SK-N-SH (cell line): ENCODE data around the gene EEIG1. TPM values are rescaled to one million over a fixed set of nuclear protein-coding genes. Genes with fewer than 3 reads are reported as not detected.

Experiments
- CTCF ChIA-PET: fragments of 300-600, 350-600 bp; formaldehyde crosslinking; extraction: SDS; loops from one replicate; lab custom pipeline; 2021; lab: Yijun Ruan, JAX
- POLR2A ChIA-PET: fragments of 350-600 bp; sonication (Branson Sonifier 250); formaldehyde crosslinking; extraction: SDS; loops from one replicate; lab custom pipeline; 2020; ENCODE audit warnings: antibody characterized with exemption, inconsistent platforms; lab: Yijun Ruan, JAX
- DNase-seq: peaks from one replicate; pipeline ENCODE4 v3.0.0; 2012
- H2AFZ ChIP-seq: fragments of 200-600 bp; sonication (generic); 2 replicates; pipeline ENCODE4 v1.8.1; 2016; ENCODE audit warnings: antibody characterized with exemption, mild to moderate bottlenecking, low read depth
- H3F3A ChIP-seq: fragments of 200-600 bp; sonication (generic); replicated peaks from 2 replicates; pipeline ENCODE3; 2016; ENCODE audit warnings: antibody characterized with exemption, mild to moderate bottlenecking; ENCODE audit not compliant: insufficient read depth
- H3K27ac ChIP-seq, 2 experiments: fragments of 200-500 bp in 1 of 2; fragments of 200-600 bp in 1 of 2; sonication (Bioruptor generic) in 1 of 2; sonication (generic), shearing (Covaris generic) in 1 of 2; 2 replicates each; pipeline versions ENCODE4 v1.5.1 to v1.6.1; 2014 to 2016; ENCODE audit warnings: low read depth in 2 of 2, inconsistent platforms in 1 of 2, low read length in 1 of 2, mild to moderate bottlenecking in 1 of 2, mixed read lengths in 1 of 2
- H3K27me3 ChIP-seq: fragments of 200-600 bp; sonication (generic), shearing (Covaris generic); 2 replicates; pipeline ENCODE4 v1.6.1; 2016; ENCODE audit warnings: mixed run types; ENCODE audit not compliant: insufficient read depth
- H3K36me3 ChIP-seq, 2 experiments: fragments of 200-500 bp in 1 of 2; fragments of 200-600 bp in 1 of 2; sonication (Bioruptor generic) in 1 of 2; sonication (generic) in 1 of 2; replicated peaks in 1 of 2; 2 replicates each; pipeline versions ENCODE3 to v1.5.1; 2014 to 2016; ENCODE audit warnings: low read length in 1 of 2, mild to moderate bottlenecking in 1 of 2; ENCODE audit not compliant: insufficient read depth in 2 of 2, control insufficient read depth in 1 of 2
- H3K4me1 ChIP-seq, 2 experiments: fragments of 200-500 bp in 1 of 2; fragments of 200-600 bp in 1 of 2; sonication (Bioruptor generic) in 1 of 2; sonication (generic), shearing (Covaris generic) in 1 of 2; 2 replicates each; pipeline versions ENCODE4 v1.5.1 to v1.6.1; 2014 to 2016; ENCODE audit warnings: low read depth in 1 of 2, low read length in 1 of 2, mixed run types in 1 of 2; ENCODE audit not compliant: insufficient read depth in 2 of 2, control insufficient read depth in 1 of 2
- H3K4me2 ChIP-seq: fragments of 200-600 bp; sonication (generic), shearing (Covaris generic); 2 replicates; pipeline ENCODE4 v1.6.1; 2017; ENCODE audit warnings: mixed run types
- H3K4me3 ChIP-seq, 2 experiments: fragments of 200-500 bp in 1 of 2; fragments of 200-600 bp in 1 of 2; sonication (Bioruptor generic) in 1 of 2; sonication (generic), shearing (Covaris generic) in 1 of 2; 2 replicates each; pipeline versions ENCODE4 v1.5.1 to v1.8.1; 2014 to 2016; ENCODE audit warnings: low read depth in 2 of 2, inconsistent platforms in 1 of 2, low read length in 1 of 2, mild to moderate bottlenecking in 1 of 2, mixed read lengths in 1 of 2, moderate library complexity in 1 of 2
- H3K79me2 ChIP-seq: fragments of 200-600 bp; sonication (generic); 2 replicates; pipeline ENCODE4 v1.8.1; 2017; ENCODE audit warnings: mild to moderate bottlenecking; ENCODE audit not compliant: insufficient read depth
- H3K9ac ChIP-seq: fragments of 200-600 bp; sonication (generic); 2 replicates; pipeline ENCODE4 v1.6.1; 2017; ENCODE audit warnings: mixed run types
- H3K9me2 ChIP-seq: fragments of 200-600 bp; sonication (generic); 2 replicates; pipeline ENCODE4 v1.6.1; 2017; ENCODE audit warnings: mixed run types
- H3K9me3 ChIP-seq: fragments of 200-600 bp; sonication (generic); 2 replicates; pipeline ENCODE4 v1.6.1; 2017; ENCODE audit warnings: mixed run types, mild to moderate bottlenecking, moderate library complexity
- H4K20me1 ChIP-seq: fragments of 200-600 bp; sonication (generic); 2 replicates; pipeline ENCODE4 v1.6.1; 2017; ENCODE audit warnings: mild to moderate bottlenecking, mixed run types; ENCODE audit not compliant: insufficient read depth
- CHD2 ChIP-seq: fragments of 150-350 bp; IDR thresholded peaks from 2 replicates; pipeline ENCODE4 v1.6.1; 2018; ENCODE audit warnings: low read length; ENCODE audit not compliant: partially characterized antibody
- ELF1 ChIP-seq: IDR thresholded peaks from 2 replicates; pipeline ENCODE4 v1.4.0; 2012
- EP300 ChIP-seq, 2 experiments: IDR thresholded peaks; 2 replicates each; pipeline versions ENCODE4 v1.4.0 to v1.6.1; 2012; ENCODE audit warnings: borderline replicate concordance in 1 of 2, low read depth in 1 of 2, low read length in 1 of 2
- FOSL2 ChIP-seq: IDR thresholded peaks from 2 replicates; pipeline ENCODE4 v1.4.0; 2012; ENCODE audit warnings: low read depth, mild to moderate bottlenecking, moderate library complexity, borderline replicate concordance
- FOXJ3 ChIP-seq: sonication (generic); formaldehyde crosslinking; IDR thresholded peaks from 2 replicates; pipeline ENCODE4 v1.5.1; 2020; ENCODE audit warnings: mild to moderate bottlenecking, missing genetic modification reagents
- FOXM1 ChIP-seq: IDR thresholded peaks from 2 replicates; pipeline ENCODE4 v1.4.0; 2012; ENCODE audit warnings: low read depth, mild to moderate bottlenecking
- GABPA ChIP-seq: IDR thresholded peaks from 2 replicates; pipeline ENCODE4 v1.4.0; 2012; ENCODE audit warnings: low read depth, mild to moderate bottlenecking
- JUND ChIP-seq: IDR thresholded peaks from 2 replicates; pipeline ENCODE4 v1.4.0; 2012
- NFIC ChIP-seq: IDR thresholded peaks from 2 replicates; pipeline ENCODE4 v1.4.0; 2012; ENCODE audit warnings: borderline replicate concordance
- RAD21 ChIP-seq: IDR thresholded peaks from 2 replicates; pipeline ENCODE4 v1.6.1; 2012; ENCODE audit warnings: mild to moderate bottlenecking, low read length
- RCOR1 ChIP-seq: fragments of 150-350 bp; IDR thresholded peaks from 2 replicates; pipeline ENCODE4 v1.6.1; 2017; ENCODE audit warnings: antibody characterized with exemption, low read length
- REST ChIP-seq: IDR thresholded peaks from 2 replicates; pipeline ENCODE4 v1.6.1; 2012; ENCODE audit warnings: mild to moderate bottlenecking, low read depth, low read length, moderate library complexity
- RFX5 ChIP-seq: IDR thresholded peaks from 2 replicates; pipeline ENCODE4 v1.6.1; 2012; ENCODE audit warnings: mild to moderate bottlenecking, improper control_type of control experiment, low read length
- RXRA ChIP-seq: IDR thresholded peaks from 2 replicates; pipeline ENCODE4 v1.4.0; 2012; ENCODE audit warnings: low read depth, mild to moderate bottlenecking, borderline replicate concordance
- TAF1 ChIP-seq: IDR thresholded peaks from 2 replicates; pipeline ENCODE4 v1.6.1; 2012; ENCODE audit warnings: low read depth, mild to moderate bottlenecking, low read length, moderate library complexity, borderline replicate concordance
- TEAD4 ChIP-seq: IDR thresholded peaks from 2 replicates; pipeline ENCODE4 v1.4.0; 2012; ENCODE audit warnings: mild to moderate bottlenecking, borderline replicate concordance; ENCODE audit not compliant: insufficient read depth
- USF1 ChIP-seq: IDR thresholded peaks from 2 replicates; pipeline ENCODE4 v1.4.0; 2012; ENCODE audit warnings: low read depth, borderline replicate concordance
- USF2 ChIP-seq: fragments of 150-350 bp; IDR thresholded peaks from 2 replicates; pipeline ENCODE4 v1.6.1; 2017; ENCODE audit warnings: antibody characterized with exemption, low read length, low read depth, borderline replicate concordance
- YY1 ChIP-seq: IDR thresholded peaks from 2 replicates; pipeline ENCODE4 v1.4.0; 2012; ENCODE audit warnings: low read depth, mild to moderate bottlenecking
- WGBS: methylation state at CpG from one replicate; pipeline ENCODE4 v1.1.6; 2017; ENCODE audit warnings: low lambda C conversion rate; 5-methylcytosine and 5-hydroxymethylcytosine counted together
- polyA plus RNA-seq, 3 experiments: library from polyadenylated mRNA; depleted of rRNA; stranded (reverse); fragments of >200 nt; gene quantifications; 2 replicates each; pipeline ENCODE4 v1.2.3, GENCODE V29; 2012
- TF ChIP-seq, protein P1 (sequence below): IDR thresholded peaks from 2 replicates; pipeline ENCODE4 v1.4.0; 2012; ENCODE audit warnings: low read depth

EEIG1 gene
- polyA plus RNA-seq, 1 of the 3 experiments (the other 2 are of a cell fraction) = 26.2 TPM

GRCh38 chr9:127990554-127990953 is 9.8 kb upstream of the EEIG1 start (continued):
- TF ChIP-seq REST = no peak
- TF ChIP-seq GABPA = no peak
- TF ChIP-seq USF2 = no peak
- TF ChIP-seq TEAD4 = no peak
- TF ChIP-seq YY1 = no peak
- no peak for TF ChIP-seq JUND
- TF ChIP-seq RCOR1 = no peak
- TF ChIP-seq FOSL2 = no peak
- no peak for TF ChIP-seq ELF1
- no peak for TF ChIP-seq USF1
- no peak for TF ChIP-seq NFIC
- TF ChIP-seq, all 33 proteins: peak for 0

DNA sequence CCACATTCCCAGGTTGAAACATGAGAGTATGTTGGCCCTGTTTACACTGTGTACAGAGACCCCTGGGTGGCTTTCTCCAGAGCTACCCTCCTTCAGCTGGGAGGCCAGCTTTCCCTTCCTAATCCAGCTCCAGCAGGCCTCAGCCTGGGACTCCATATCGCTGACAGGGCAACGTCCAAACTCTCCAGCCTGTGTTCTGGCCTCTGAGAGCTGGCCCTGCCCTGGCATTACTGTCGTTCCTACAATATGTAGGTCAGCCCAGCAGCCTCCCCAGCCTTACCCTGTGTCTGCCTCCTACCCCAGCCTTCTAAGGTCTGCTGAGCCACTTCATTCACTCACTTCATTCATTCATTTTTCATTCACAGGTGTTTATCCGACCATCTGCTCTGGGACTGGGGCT is 8.3 kb upstream of the EEIG1 start:
- no peak for TF ChIP-seq USF1
- no peak for TF ChIP-seq EP300 (IDR thresholded peaks at IDR 0.05; ENCODE audit: borderline replicate concordance in 1 of 2, low read depth in 1 of 2, low read length in 1 of 2)
- TF ChIP-seq NFIC = no peak
- no peak for TF ChIP-seq RXRA
- no peak for TF ChIP-seq FOXJ3 (CRISPR knock-in tag)
- no peak for TF ChIP-seq RAD21
- TF ChIP-seq, protein P1, sequence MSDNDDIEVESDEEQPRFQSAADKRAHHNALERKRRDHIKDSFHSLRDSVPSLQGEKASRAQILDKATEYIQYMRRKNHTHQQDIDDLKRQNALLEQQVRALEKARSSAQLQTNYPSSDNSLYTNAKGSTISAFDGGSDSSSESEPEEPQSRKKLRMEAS = no peak
- TF ChIP-seq CHD2 = no peak
- no peak for TF ChIP-seq RFX5
- TF ChIP-seq FOXM1 = no peak
- TF ChIP-seq USF2 = no peak
- no peak for TF ChIP-seq YY1
- no peak for TF ChIP-seq TAF1
- 95% methylated on average over 4 of the region's 4 CpGs for WGBS
- CTCF ChIA-PET = interaction anchor here (1.0 to 1.1 kb wide), 2 partner anchors 45 to 46 kb away, joined by 3 read pairs; no protein-coding TSS in a partner anchor
- Histone ChIP-seq H3K4me3 (no peak overlapping the region), H3K27ac (no peak overlapping the region), H3K9me3 (no peaks in the 10 kb centered on the region), H3K4me2 (no peak overlapping the region), H3K9ac (no peak overlapping the region), H3F3A (no peaks in the 10 kb centered on the region), H3K9me2 (no peaks in the 10 kb centered on the region), H3K79me2 (no peaks in the 10 kb centered on the region), H4K20me1 (no peaks in the 10 kb centered on the region), H3K36me3 (no peaks in the 10 kb centered on the region), H3K27me3 (no peaks in the 10 kb centered on the region), H3K4me1 (no peaks in the 10 kb centered on the region), H2AFZ (no peak overlapping the region)
- no peak for DNase-seq
- POLR2A ChIA-PET = no interaction called here
